HG03135 (cell line): ENCODE data around the gene WDR6.
A peak's percentile ranks its signal among the peaks of the same experiment; 100 is the strongest.

ENCODE experiments used
- ATAC-seq: cut with Tn5 transposase; IDR thresholded peaks from one replicate; pipeline ENCODE4 v1.9.1; 2021; ENCODE audit warnings: mild to moderate bottlenecking, moderate library complexity; ENCODE audit not compliant: unreplicated experiment

WDR6 gene

GRCh38 chr3:49015072-49015471, 7.9 kb downstream of the WDR6 start:
- ATAC-seq, result no peak

- ATAC-seq, result no peak
These were observed 8.6 kb downstream of the WDR6 start for GRCh38 chr3:49015765-49016164.

GRCh38 chr3:49016414-49017228, 9.4 kb downstream of the WDR6 start:
- ATAC-seq, result no peak

GRCh38 chr3:49017229-49017970, 10.2 kb downstream of the WDR6 start:
- ATAC-seq, result no peak

GRCh38 chr3:49017971-49018706, 10.9 kb downstream of the WDR6 start, which contains the start of gene DALRD3:
DALRD3 (minus strand) TSS chr3:49018580; CDS start chr3:49018564, 16 bp downstream.
- ATAC-seq, result no peak

- no peak for ATAC-seq
These were observed 11.5 kb downstream of the WDR6 start for GRCh38 chr3:49018707-49019006.

- ATAC-seq, result no peak
These were observed 12.7 kb downstream of the WDR6 start for GRCh38 chr3:49019941-49020329.

- ATAC-seq, result peak; percentile 1
These were observed 13.4 kb downstream of the WDR6 start for GRCh38 chr3:49020330-49021212.

- peak; percentile 41 for ATAC-seq
These were observed 14.1 kb downstream of the WDR6 start for GRCh38 chr3:49021213-49021812.

GRCh38 chr3:49021813-49022687, 14.9 kb downstream of the WDR6 start, which contains the start of gene NDUFAF3:
NDUFAF3 (plus strand) TSS chr3:49022121; CDS start chr3:49022145, 24 bp downstream.
- ATAC-seq, result peak; percentile 52

- ATAC-seq, result no peak
These were observed 15.5 kb downstream of the WDR6 start for GRCh38 chr3:49022688-49023171.

GRCh38 chr3:49023775-49024174, 16.6 kb downstream of the WDR6 start:
- no peak for ATAC-seq

GRCh38 chr3:49024449-49024848, 17.3 kb downstream of the WDR6 start:
- ATAC-seq, result no peak

GRCh38 chr3:49025005-49025792, 18.0 kb downstream of the WDR6 start:
- ATAC-seq, result no peak

- no peak for ATAC-seq
These were observed 18.8 kb downstream of the WDR6 start for GRCh38 chr3:49025793-49026520.

- no peak for ATAC-seq
These were observed 19.3 kb downstream of the WDR6 start for GRCh38 chr3:49026536-49026935.

GRCh38 chr3:49027634-49028033, 20.4 kb downstream of the WDR6 start:
- no peak for ATAC-seq

- ATAC-seq, result no peak
These were observed 21.1 kb downstream of the WDR6 start for GRCh38 chr3:49028298-49028672.
